ENCODE measurements around the gene INTS2.

DNA sequence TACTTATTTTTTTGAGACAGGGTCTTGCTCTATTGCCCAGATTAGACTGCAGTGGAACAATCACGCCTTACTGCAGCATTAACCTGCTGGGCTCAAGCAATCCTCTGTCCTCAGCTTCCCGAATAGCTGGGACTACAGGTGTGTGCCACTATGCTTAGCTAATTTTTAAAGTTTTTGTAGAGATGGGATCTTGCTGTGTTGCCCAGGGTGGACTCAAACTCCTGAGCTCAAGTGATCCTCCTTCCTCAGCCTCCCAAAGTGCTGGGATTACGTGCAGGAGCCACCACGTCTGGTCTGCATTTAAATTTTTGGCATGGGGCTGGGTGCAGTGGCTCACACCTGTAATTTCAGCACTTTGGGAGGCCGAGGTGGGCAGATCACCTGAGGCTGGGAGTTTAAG, 41.0 kb upstream of the INTS2 start:
- TF ChIP-seq, protein P1, sequence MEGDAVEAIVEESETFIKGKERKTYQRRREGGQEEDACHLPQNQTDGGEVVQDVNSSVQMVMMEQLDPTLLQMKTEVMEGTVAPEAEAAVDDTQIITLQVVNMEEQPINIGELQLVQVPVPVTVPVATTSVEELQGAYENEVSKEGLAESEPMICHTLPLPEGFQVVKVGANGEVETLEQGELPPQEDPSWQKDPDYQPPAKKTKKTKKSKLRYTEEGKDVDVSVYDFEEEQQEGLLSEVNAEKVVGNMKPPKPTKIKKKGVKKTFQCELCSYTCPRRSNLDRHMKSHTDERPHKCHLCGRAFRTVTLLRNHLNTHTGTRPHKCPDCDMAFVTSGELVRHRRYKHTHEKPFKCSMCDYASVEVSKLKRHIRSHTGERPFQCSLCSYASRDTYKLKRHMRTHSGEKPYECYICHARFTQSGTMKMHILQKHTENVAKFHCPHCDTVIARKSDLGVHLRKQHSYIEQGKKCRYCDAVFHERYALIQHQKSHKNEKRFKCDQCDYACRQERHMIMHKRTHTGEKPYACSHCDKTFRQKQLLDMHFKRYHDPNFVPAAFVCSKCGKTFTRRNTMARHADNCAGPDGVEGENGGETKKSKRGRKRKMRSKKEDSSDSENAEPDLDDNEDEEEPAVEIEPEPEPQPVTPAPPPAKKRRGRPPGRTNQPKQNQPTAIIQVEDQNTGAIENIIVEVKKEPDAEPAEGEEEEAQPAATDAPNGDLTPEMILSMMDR (IDR thresholded peaks at IDR 0.05; ENCODE audit: low read depth, low read length) = no peak
- TF ChIP-seq, protein P2, sequence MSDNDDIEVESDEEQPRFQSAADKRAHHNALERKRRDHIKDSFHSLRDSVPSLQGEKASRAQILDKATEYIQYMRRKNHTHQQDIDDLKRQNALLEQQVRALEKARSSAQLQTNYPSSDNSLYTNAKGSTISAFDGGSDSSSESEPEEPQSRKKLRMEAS (IDR thresholded peaks at IDR 0.05; ENCODE audit: low read depth, low read length) = no peak
- TF ChIP-seq POLR2A (IDR thresholded peaks at IDR 0.05; ENCODE audit: extremely low read depth, insufficient read length) = no peak

All from NB4 (cell line).